Stimulated activated CD8-positive, alpha-beta memory T cell treated with anti-CD3 and anti-CD28 coated beads, Interleukin-7, amount 100 ng/mL, for 48 hours (primary cell): ENCODE results near the gene NFIA.

Experiments
- DNase-seq, 2 donors: peaks; one replicate each; pipeline ENCODE4 v3.0.0-alpha.2; 2020; ENCODE audit warnings: low read depth in 1 of 2; ENCODE audit errors: extremely low read depth in 1 of 2

Gene NFIA

DNA sequence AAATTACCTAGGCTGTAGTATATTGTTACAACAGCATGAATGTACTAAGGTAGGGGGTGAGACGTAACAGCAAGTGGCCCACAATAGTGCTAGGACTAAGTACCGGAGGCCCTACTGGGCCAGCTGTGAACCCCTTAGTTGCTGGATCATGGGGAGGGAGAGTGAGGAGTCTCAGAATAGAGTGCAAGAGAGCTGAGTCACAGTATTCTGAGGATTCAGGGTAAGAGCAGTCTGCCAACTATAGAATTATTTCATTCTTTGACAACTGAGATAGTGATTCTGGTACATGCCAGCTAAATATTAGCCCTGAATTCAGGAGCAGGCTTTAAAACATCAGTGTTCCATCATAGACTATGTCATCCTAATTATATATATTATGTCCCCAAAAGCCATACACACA is 423.9 kb downstream of the NFIA start:
- no peak for DNase-seq

- DNase-seq = no peak
These were observed 424.7 kb downstream of the NFIA start for GRCh38 chr1:61506944-61507500.
